Prostate gland (tissue), 2 donors: ENCODE data around the gene STX10. TPM values are rescaled to one million over a fixed set of nuclear protein-coding genes. Genes with fewer than 3 reads are reported as not detected.

Experiments used
- DNase-seq: peaks from one replicate; pipeline ENCODE4 v3.0.0-alpha.2; 2019; ENCODE audit warnings: low spot score
- H3K27ac ChIP-seq, 2 donors: fragments of 200-600 bp; sonication (generic); 2 replicates each; pipeline ENCODE4 v1.5.1; 2017 to 2019
- H3K27me3 ChIP-seq: fragments of 200-600 bp; sonication (generic); replicated peaks from 2 replicates; pipeline ENCODE4 v1.5.1; 2019; ENCODE audit not compliant: insufficient read depth
- H3K36me3 ChIP-seq, 2 donors: fragments of 200-600 bp; sonication (generic); 1 replicate in 1 of 2; 2 replicates in 1 of 2; pipeline versions ENCODE4 v1.5.1 to v1.8.1; 2017 to 2019
- H3K4me1 ChIP-seq: fragments of 200-600 bp; sonication (generic); replicated peaks from 2 replicates; pipeline ENCODE4 v1.5.1; 2019
- H3K4me3 ChIP-seq, 2 donors: fragments of 200-600 bp; sonication (generic); 2 replicates each; pipeline ENCODE4 v1.5.1; 2017 to 2019
- H3K9me3 ChIP-seq: fragments of 200-600 bp; sonication (generic); 2 replicates; pipeline ENCODE4 v1.5.1; 2017
- POLR2A ChIP-seq: fragments of 450-650 bp; IDR thresholded peaks from one replicate; pipeline ENCODE4 v1.6.1; 2016; ENCODE audit warnings: antibody characterized with exemption, mild to moderate bottlenecking
- POLR2AphosphoS5 ChIP-seq: sonication (generic); formaldehyde crosslinking; IDR thresholded peaks from one replicate; pipeline ENCODE4 v1.6.1; 2017; ENCODE audit warnings: antibody characterized with exemption
- WGBS: methylation state at CpG from one replicate; pipeline ENCODE4 v1.1.5; 2018; 5-methylcytosine and 5-hydroxymethylcytosine counted together
- intact Hi-C: fragments of 100-400 bp; cut with DNase I; formaldehyde crosslinking; loops from one replicate; pipeline ENCODE4 v1.14.2; 2022
- total RNA-seq, 2 donors: library from RNA; depleted of rRNA; stranded (reverse); fragments of >200 nt; gene quantifications; one replicate each; pipeline ENCODE4 v1.1.0, GENCODE V29; 2016
- TF ChIP-seq, protein P1 (sequence below), 4 experiments: fragments of 200-600 bp in 2 of 4; fragments of 450-650 bp in 2 of 4; sonication (generic) in 2 of 4; IDR thresholded peaks; 1 replicate in 3 of 4; 2 replicates in 1 of 4; pipeline ENCODE4 v1.5.1; 2016 to 2019; ENCODE audit warnings: antibody characterized with exemption in 4 of 4, mild to moderate bottlenecking in 2 of 4, moderate library complexity in 2 of 4

STX10 gene
- total RNA-seq, 2 donors from 2014 or later = 42.5 to 48.6 TPM

GRCh38 chr19:13137290-13137794 is 12.8 kb downstream of the STX10 start:
- H3K36me3 ChIP-seq = no peaks in the 10 kb centered on the region
- TF ChIP-seq, protein P1, sequence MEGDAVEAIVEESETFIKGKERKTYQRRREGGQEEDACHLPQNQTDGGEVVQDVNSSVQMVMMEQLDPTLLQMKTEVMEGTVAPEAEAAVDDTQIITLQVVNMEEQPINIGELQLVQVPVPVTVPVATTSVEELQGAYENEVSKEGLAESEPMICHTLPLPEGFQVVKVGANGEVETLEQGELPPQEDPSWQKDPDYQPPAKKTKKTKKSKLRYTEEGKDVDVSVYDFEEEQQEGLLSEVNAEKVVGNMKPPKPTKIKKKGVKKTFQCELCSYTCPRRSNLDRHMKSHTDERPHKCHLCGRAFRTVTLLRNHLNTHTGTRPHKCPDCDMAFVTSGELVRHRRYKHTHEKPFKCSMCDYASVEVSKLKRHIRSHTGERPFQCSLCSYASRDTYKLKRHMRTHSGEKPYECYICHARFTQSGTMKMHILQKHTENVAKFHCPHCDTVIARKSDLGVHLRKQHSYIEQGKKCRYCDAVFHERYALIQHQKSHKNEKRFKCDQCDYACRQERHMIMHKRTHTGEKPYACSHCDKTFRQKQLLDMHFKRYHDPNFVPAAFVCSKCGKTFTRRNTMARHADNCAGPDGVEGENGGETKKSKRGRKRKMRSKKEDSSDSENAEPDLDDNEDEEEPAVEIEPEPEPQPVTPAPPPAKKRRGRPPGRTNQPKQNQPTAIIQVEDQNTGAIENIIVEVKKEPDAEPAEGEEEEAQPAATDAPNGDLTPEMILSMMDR (IDR thresholded peaks at IDR 0.05) = no peak
- TF ChIP-seq POLR2AphosphoS5 (no peak), POLR2A (no peak)
- intact Hi-C loops = no loop called here

GRCh38 chr19:13135068-13136062 is 14.8 kb downstream of the STX10 start:
- 93% methylated on average over 46 of the region's 60 CpGs for WGBS
- intact Hi-C loops = no loop called here
- TF ChIP-seq, protein P1 (IDR thresholded peaks at IDR 0.05) = no peak
- TF ChIP-seq POLR2AphosphoS5 = no peak
- no peak for TF ChIP-seq POLR2A
- Histone ChIP-seq H3K27ac (no peak overlapping the region), H3K4me3 (no peak overlapping the region), H3K9me3 (no peaks in the 10 kb centered on the region), H3K27me3 (no peaks in the 10 kb centered on the region), H3K4me1 (no peaks in the 10 kb centered on the region), H3K36me3 (no peaks in the 10 kb centered on the region)
- no peak for DNase-seq

More at GRCh38 chr19:13137290-13137794, 12.8 kb downstream of the STX10 start:
- Histone ChIP-seq H3K4me3 (no peak overlapping the region), H3K9me3 (no peaks in the 10 kb centered on the region), H3K27me3 (no peaks in the 10 kb centered on the region), H3K4me1 (no peaks in the 10 kb centered on the region), H3K27ac (no peak overlapping the region)
- 91% methylated on average over 28 of the region's 28 CpGs for WGBS
- DNase-seq = no peak

DNA sequence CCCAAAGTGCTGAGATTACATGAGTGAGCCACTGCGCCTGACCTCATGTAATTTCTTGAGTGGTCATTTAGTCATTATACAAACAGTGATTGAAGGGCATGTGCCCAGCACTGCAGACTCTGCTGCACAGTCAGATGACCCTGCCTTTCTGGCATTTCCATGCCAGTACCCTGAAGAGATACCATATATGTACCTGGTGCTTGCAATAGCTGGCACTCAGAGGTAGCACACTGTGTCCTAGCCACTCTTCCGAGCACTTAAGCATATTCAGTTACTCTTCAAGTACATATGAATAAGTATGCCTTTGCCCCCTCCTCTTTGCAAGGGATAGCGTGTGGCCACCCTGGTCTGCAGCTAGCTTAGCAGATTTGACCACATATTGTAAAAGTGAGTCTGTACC is 15.5 kb downstream of the STX10 start:
- no peak overlapping the region for H3K27ac ChIP-seq

GRCh38 chr19:13133241-13133870 is 16.8 kb downstream of the STX10 start:
- Histone ChIP-seq H3K36me3 (no peaks in the 10 kb centered on the region), H3K4me1 (no peaks in the 10 kb centered on the region), H3K27ac (no peak overlapping the region), H3K27me3 (no peaks in the 10 kb centered on the region), H3K4me3 (no peak overlapping the region), H3K9me3 (no peaks in the 10 kb centered on the region)
- TF ChIP-seq POLR2AphosphoS5 = no peak
- TF ChIP-seq, protein P1 (IDR thresholded peaks at IDR 0.05) = no peak
- TF ChIP-seq POLR2A = no peak
- intact Hi-C loops = no loop called here
- WGBS = 74% methylated on average over 12 of the region's 12 CpGs
- no peak for DNase-seq

More for the DNA sequence above, 15.5 kb downstream of the STX10 start:
- H3K9me3 ChIP-seq = no peaks in the 10 kb centered on the region
- intact Hi-C loops = no loop called here
- WGBS = 85% methylated on average over 3 of the region's 3 CpGs
- TF ChIP-seq POLR2AphosphoS5 (peak; percentile 34), POLR2A (no peak)
- TF ChIP-seq, protein P1 (IDR thresholded peaks at IDR 0.05) = no peak
- no peaks in the 10 kb centered on the region for H3K4me1 ChIP-seq
- no peaks in the 10 kb centered on the region for H3K27me3 ChIP-seq
- no peak for DNase-seq
- H3K36me3 ChIP-seq = no peaks in the 10 kb centered on the region
- no peak overlapping the region for H3K4me3 ChIP-seq
